ENCODE data around the gene RHOC.

RHOC gene

GRCh38 chr1:112689196-112689841 lies 17.6 kb downstream of the RHOC start:
- no peak for TF ChIP-seq CTCF (IDR thresholded peaks at IDR 0.05; ENCODE audit: insufficient read depth, low read depth, low read length, missing control alignments)
- H3K4me3 ChIP-seq (ENCODE audit: low read length) = no peak overlapping the region
- DNase-seq (ENCODE audit: low read depth) = no peak

DNA sequence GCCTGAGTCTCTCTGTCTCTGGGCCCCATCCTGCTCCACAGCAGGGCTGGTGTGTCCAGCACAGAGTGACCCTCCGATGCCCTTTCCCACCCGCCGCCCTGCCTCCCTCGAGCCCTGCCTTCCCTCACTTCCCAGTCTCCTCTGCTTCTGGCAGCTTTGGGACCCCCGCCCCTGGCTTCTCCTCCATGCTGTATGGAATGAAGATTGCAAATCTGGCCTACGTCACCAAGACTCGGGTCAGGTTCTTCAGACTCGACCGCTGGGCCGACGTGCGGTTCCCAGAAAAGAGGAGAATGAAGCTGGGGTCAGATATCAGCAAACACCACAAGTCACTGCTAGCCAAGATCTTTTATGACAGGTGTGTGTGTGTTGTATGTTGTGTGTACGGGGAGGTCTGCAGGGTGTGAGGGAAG lies 18.1 kb downstream of the RHOC start:
- no peak for TF ChIP-seq CTCF (IDR thresholded peaks at IDR 0.05; ENCODE audit: insufficient read depth, low read depth, low read length, missing control alignments)
- no peak overlapping the region for H3K4me3 ChIP-seq (ENCODE audit: low read length)

GRCh38 chr1:112687785-112688496 lies 19.0 kb downstream of the RHOC start:
- TF ChIP-seq CTCF (IDR thresholded peaks at IDR 0.05; ENCODE audit: insufficient read depth, low read depth, low read length, missing control alignments) = no peak
- DNase-seq (ENCODE audit: low read depth) = no peak
- no peak overlapping the region for H3K4me3 ChIP-seq (ENCODE audit: low read length)

More for the DNA sequence above, 18.1 kb downstream of the RHOC start:
- no peak for DNase-seq (ENCODE audit: low read depth)

DNA sequence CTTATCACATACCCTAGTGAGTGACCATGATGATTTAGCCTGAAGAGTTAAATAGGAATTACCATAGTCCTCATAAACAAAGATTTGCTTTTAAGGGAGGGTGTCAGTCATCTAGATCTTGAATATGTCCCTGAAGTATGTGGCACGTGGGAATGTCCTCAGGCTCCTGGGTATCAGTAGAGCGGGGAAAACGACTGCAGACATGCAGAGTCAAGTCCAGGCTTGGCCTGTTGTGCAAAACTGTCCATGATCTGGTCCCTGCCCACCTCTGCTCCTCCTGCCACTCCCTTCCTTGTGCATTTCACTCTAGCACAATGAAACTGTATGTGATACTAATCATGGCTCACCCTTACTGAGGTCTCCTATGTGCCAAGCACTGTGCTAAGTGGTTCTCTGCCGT lies 19.6 kb downstream of the RHOC start:
- H3K4me3 ChIP-seq (ENCODE audit: low read length) = no peak overlapping the region
- peak; percentile 100 for DNase-seq (ENCODE audit: low read depth)
- no peak for TF ChIP-seq CTCF (IDR thresholded peaks at IDR 0.05; ENCODE audit: insufficient read depth, low read depth, low read length, missing control alignments)

- no peak for TF ChIP-seq CTCF (IDR thresholded peaks at IDR 0.05; ENCODE audit: insufficient read depth, low read depth, low read length, missing control alignments)
- H3K4me3 ChIP-seq (ENCODE audit: low read length) = no peak overlapping the region
- DNase-seq (ENCODE audit: low read depth) = no peak
These were observed 20.1 kb downstream of the RHOC start for GRCh38 chr1:112686835-112687234.

DNA sequence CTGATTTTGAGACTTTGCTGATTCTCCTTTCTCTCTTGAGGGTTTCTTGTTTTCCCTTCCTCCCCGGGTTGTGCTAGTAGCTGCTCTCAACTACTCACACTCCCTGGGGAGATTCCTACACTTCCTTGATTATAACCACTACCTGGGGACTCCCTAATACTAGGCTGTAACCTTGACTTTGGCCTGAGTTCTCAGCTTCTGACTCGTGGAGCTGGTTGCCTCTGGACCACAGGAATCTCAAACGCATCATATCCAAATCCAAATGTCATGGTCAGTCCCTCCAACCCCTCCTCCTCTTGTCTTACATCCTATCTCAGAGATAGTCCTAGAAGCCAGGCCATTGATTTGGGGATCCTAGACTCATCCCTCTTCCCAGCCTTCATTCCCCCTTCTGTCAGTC lies 20.5 kb downstream of the RHOC start:
- no peak for TF ChIP-seq CTCF (IDR thresholded peaks at IDR 0.05; ENCODE audit: insufficient read depth, low read depth, low read length, missing control alignments)

DNA sequence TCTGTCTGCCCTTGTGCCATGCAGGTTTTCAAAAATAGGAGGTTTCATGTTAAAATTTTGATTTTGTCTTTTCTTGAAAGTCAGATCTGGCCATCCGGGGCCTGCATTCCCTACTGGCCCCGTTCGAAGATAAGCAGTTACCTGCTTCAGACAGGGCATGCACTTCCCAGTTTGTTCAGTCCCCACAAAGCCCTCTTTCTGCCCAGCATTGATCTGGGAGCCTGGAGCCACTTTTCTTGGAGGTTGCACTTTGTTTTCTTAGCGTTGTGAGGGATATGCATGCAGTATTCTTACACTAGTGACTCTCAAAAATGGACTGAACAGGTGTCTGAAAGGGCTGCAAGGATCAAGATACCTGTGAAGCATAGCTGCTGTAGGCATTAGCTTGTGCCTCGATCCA lies 21.0 kb downstream of the RHOC start:
- TF ChIP-seq CTCF (IDR thresholded peaks at IDR 0.05; ENCODE audit: insufficient read depth, low read depth, low read length, missing control alignments) = no peak

More for the DNA sequence above, 20.5 kb downstream of the RHOC start:
- H3K4me3 ChIP-seq (ENCODE audit: low read length) = no peak overlapping the region
- no peak for DNase-seq (ENCODE audit: low read depth)

More for the DNA sequence above, 21.0 kb downstream of the RHOC start:
- no peak for DNase-seq (ENCODE audit: low read depth)
- no peak overlapping the region for H3K4me3 ChIP-seq (ENCODE audit: low read length)
